Measurements from ENCODE around the gene CDC23. TPM values are rescaled to one million over a fixed set of nuclear protein-coding genes. Genes with fewer than 3 reads are reported as not detected.

The CDC23 gene
- total and polyA plus RNA-seq, 2 of the 8 experiments (the other 6 are each of a cell fraction or from before 2014, with no cell fraction given), result 32.6 to 45.7 TPM

GRCh38 chr5:138246334-138246733, 33.2 kb upstream of the CDC23 start:
- no peak overlapping the region for H2BK5ac ChIP-seq (ENCODE audit: low read depth, low read length)
- H2BK120ac ChIP-seq (replicated peaks; ENCODE audit: low read depth, low read length), result no peak overlapping the region
- no peak overlapping the region for H4K5ac ChIP-seq (ENCODE audit: insufficient read length, low read depth, low read length)
- H4K8ac ChIP-seq (ENCODE audit: extremely low read depth, insufficient read depth, low read length), result no peak overlapping the region
- no peak overlapping the region for H3K4me2 ChIP-seq (ENCODE audit: insufficient read depth in 1 of 2, low read depth in 2 of 2, low read length in 2 of 2)
- no peak overlapping the region for H2AK5ac ChIP-seq (ENCODE audit: low read depth, low read length)
- peaks cover 4 to 17% (median 15%) of the 10 kb centered on the region in 4 experiments for H3K27me3 ChIP-seq (replicated peaks in 1 of 4; ENCODE audit: control insufficient read depth in 3 of 4, extremely low read depth in 1 of 4, insufficient read depth in 3 of 4, low read length in 3 of 4)
- no peaks in the 10 kb centered on the region for H3K79me1 ChIP-seq (ENCODE audit: low read depth, low read length)
- POLR2A ChIA-PET (ENCODE audit: partially characterized antibody), result interaction anchor here (0.9 to 2.4 kb wide), 6 partner anchors 13 to 92 kb away, joined by 3 to 7 read pairs (median 4); partner anchors contain the start of genes BRD8, CDC23, FAM53C and KIF20A
- CTCF ChIA-PET (ENCODE audit: partially characterized antibody), result interaction anchor here (1.1 to 1.7 kb wide), 3 partner anchors 23 to 169 kb away, joined by 3 to 10 read pairs (median 3); no protein-coding TSS in a partner anchor
- no peaks in the 10 kb centered on the region for H3K36me3 ChIP-seq (ENCODE audit: control insufficient read depth in 2 of 4, insufficient read depth in 4 of 4, low read length in 3 of 4)
- H3K23ac ChIP-seq (ENCODE audit: insufficient read length), result no peak overlapping the region
- H4K20me1 ChIP-seq (replicated peaks in 1 of 2; ENCODE audit: control insufficient read depth in 1 of 2, insufficient read depth in 2 of 2, low read length in 2 of 2), result no peaks in the 10 kb centered on the region
- H3K9me3 ChIP-seq (ENCODE audit: insufficient read depth in 2 of 2, low read depth in 1 of 2, low read length in 1 of 2), result no peaks in the 10 kb centered on the region
- FAIRE-seq, result no peak
- H3K4me3 ChIP-seq (ENCODE audit: extremely low read depth in 1 of 4, insufficient read depth in 2 of 4, low read depth in 3 of 4, low read length in 4 of 4), result no peak overlapping the region
- no peak for DNase-seq (ENCODE audit: low read depth in 1 of 2, low spot score in 2 of 2)
- H3K14ac ChIP-seq (ENCODE audit: insufficient read length), result no peak overlapping the region
- H2BK12ac ChIP-seq (ENCODE audit: low read depth, low read length), result no peak overlapping the region
- no peak overlapping the region for H2BK20ac ChIP-seq (ENCODE audit: low read length)
- no peak overlapping the region for H3K4ac ChIP-seq (replicated peaks; ENCODE audit: insufficient read length, low read depth, low read length)
- 96% methylated on average over 4 of the region's 4 CpGs; no CpG with 5 or more reads in 1 of the 2 experiments for WGBS, 2 experiments (ENCODE audit: extremely low coverage in 1 of 2, insufficient coverage in 1 of 2, insufficient read length in 1 of 2, insufficient replicate concordance in 2 of 2, low coverage in 1 of 2, low lambda C conversion rate in 2 of 2, missing lambda C conversion rate in 1 of 2)
- H4K91ac ChIP-seq (replicated peaks; ENCODE audit: insufficient read length, low read length), result no peak overlapping the region
- no peak overlapping the region for H3K27ac ChIP-seq (ENCODE audit: low read depth, low read length)
- no peaks in the 10 kb centered on the region for H3K79me2 ChIP-seq (ENCODE audit: control insufficient read depth in 1 of 2, insufficient read depth in 2 of 2, low read length in 2 of 2)
- H3K18ac ChIP-seq (ENCODE audit: extremely low read depth, low read length), result no peak overlapping the region
- peaks cover 5% of the 10 kb centered on the region for H3K23me2 ChIP-seq (ENCODE audit: low read depth, low read length)
- no peak overlapping the region for H2AFZ ChIP-seq (ENCODE audit: low read length)
- H3K4me1 ChIP-seq (replicated peaks in 1 of 4; ENCODE audit: control insufficient read depth in 3 of 4, insufficient read depth in 4 of 4, low read length in 3 of 4), result peaks cover 0 to 6% (median 4%) of the 10 kb centered on the region in 4 experiments; a peak in 5 of 7 replicates
- H3K9ac ChIP-seq (replicated peaks in 1 of 4; ENCODE audit: extremely low read depth in 1 of 4, low read depth in 3 of 4, low read length in 3 of 4), result no peak overlapping the region
- H2BK15ac ChIP-seq (ENCODE audit: low read length), result no peak overlapping the region
- no peak overlapping the region for H3K56ac ChIP-seq (replicated peaks; ENCODE audit: insufficient read length, low read depth, low read length)
- no peak for TF ChIP-seq HDAC2 (IDR thresholded peaks at IDR 0.05; ENCODE audit: borderline replicate concordance in 1 of 2, low read depth in 2 of 2, low read length in 2 of 2)
- TF ChIP-seq SRF (IDR thresholded peaks at IDR 0.05; ENCODE audit: low read depth, low read length), result no peak
- no peak for TF ChIP-seq SP4 (IDR thresholded peaks at IDR 0.05; ENCODE audit: low read length)
- no peak for TF ChIP-seq BRCA1 (IDR thresholded peaks at IDR 0.05; ENCODE audit: low read depth, low read length)
- no peak for TF ChIP-seq TBP (IDR thresholded peaks at IDR 0.05; ENCODE audit: low read depth, low read length)
- no peak for TF ChIP-seq KDM5A (IDR thresholded peaks at IDR 0.05; ENCODE audit: low read length)
- TF ChIP-seq POU5F1 (IDR thresholded peaks at IDR 0.05; ENCODE audit: low read depth, low read length), result no peak
- no peak for TF ChIP-seq RBBP5 (IDR thresholded peaks at IDR 0.05; ENCODE audit: borderline replicate concordance, low read depth, low read length)
- TF ChIP-seq ZNF274 (IDR thresholded peaks at IDR 0.05; ENCODE audit: borderline replicate concordance, extremely low read depth, low read length), result no peak
- no peak for TF ChIP-seq ATF2 (IDR thresholded peaks at IDR 0.05; ENCODE audit: low read length)
- no peak for TF ChIP-seq KDM4A (IDR thresholded peaks at IDR 0.05; ENCODE audit: low read depth, low read length, severe bottlenecking)
